Dermis blood vessel endothelial cell (primary cell): ENCODE data around the gene RAMACL. TPM values are rescaled to one million over a fixed set of nuclear protein-coding genes. Genes with fewer than 3 reads are reported as not detected.

Experiments used
- DNase-seq: peaks from one replicate; pipeline ENCODE4 v3.0.0; 2010
- total RNA-seq: library from RNA; depleted of rRNA; stranded (reverse); fragments of >200 nt; gene quantifications from 2 replicates; pipeline ENCODE4 v1.2.3, GENCODE V29; 2014

RAMACL gene
- total RNA-seq, 1 donor from 2014 or later, result 6.6 TPM

DNA sequence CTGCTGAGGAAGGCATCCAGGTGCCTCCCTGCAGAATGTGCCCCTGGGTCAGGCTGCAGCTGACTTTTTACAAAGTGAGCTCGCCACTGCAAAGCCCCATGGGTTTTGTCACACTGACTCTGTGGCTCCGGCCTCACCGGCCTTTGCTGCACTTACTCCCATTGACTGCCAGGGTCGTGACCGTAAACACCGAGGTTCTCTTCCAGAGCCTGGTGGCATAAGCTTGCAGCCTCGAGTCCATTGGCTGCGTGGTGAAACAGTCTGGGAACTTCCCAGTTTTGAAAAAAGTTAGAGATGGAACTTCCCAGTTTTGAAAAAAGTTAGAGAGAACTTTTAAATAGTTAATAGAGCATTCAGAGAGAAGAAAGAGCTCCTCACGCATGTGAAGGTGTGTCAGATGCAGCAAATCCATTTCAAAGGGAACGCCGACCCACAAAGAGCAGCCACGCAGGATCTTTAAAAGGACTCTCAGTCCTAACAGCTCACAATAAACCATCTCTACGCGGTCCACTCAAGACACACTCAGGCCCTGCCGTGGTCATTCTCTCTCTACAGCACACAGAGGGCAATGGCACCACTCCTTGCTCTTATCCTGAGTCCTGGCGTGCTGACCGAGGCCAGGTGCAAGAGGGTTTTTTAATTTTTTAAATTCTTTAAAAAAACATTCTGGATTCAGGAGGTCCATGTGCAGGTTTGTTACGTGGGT, 12.8 kb downstream of the RAMACL start:
- no peak for DNase-seq

DNA sequence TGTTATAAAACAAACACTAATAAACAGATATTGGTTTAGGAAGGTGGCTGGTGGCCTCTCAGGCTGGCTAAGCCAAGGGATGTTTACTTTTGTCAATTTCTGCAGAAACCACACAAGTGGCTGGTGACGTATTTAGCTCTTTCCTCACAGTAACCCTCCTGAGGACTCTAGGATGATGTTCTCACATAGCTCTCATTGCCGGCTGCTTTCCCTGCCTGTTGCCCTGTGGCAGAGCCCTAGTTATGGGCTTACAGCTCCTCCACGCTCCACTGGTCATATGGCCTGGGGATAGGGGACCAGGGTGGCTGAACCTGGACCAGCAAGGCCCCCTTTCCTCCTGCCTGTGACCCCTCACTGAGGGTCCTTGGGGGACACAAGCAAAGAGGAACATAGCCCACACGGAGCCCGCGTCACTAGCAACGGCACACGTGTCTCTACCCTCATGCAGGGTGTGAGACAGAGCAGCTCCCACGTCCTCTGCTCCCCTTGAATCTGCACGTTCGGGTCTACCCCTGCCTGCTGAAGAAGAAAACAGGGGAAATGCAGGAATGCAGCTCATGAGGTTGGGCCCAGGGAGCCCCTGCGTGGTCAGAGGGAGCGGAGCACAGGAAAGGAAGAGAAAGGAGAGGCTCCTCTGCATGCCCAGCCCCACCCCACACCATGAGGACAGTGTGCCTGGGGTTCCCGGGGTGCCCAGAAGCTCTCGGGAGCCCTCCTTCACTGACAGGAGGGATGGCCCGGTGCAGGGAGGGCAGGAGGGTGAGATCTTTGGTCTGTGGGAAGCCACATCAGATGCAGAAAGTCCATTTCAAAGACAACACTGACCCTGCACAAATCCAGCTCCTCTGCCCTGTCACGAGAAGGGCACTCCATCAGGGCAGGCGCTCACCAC, 13.9 kb downstream of the RAMACL start:
- DNase-seq, result no peak

DNA sequence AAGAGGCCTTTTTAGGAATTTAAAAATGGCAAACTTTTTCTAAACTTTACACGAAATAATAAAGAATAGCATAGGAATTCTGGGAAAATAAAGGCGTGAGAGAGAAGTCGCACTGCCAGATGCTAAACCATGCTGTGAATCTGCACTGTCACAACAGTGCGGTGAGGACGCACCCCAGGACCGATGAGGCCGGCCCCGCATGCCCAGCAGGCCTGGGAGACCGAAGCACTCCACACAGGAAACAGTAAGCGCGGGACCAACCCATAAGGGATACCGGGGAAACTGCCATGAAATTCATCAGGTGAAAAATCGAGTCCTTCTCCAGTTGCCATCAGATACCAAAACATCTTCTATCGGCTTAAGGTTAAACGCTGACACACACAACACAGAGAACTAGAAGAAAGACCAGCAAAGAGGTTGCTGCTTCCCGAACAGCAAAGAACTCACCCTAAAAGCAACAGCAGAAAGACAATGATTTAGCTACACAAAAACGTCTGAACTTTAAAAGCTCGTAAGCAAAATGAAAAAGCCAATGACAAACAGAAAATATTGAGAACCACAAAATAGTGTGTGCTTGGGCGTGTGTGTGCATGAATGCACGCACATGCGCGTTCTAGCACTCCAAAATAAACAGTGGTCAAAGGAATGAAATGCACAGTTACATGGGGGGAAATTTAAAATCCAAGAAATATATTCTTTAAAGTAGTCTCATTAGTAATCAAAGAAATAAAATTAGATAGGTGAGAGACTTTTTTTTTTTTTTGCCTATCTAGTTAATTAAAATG, 15.4 kb downstream of the RAMACL start:
- no peak for DNase-seq

DNA sequence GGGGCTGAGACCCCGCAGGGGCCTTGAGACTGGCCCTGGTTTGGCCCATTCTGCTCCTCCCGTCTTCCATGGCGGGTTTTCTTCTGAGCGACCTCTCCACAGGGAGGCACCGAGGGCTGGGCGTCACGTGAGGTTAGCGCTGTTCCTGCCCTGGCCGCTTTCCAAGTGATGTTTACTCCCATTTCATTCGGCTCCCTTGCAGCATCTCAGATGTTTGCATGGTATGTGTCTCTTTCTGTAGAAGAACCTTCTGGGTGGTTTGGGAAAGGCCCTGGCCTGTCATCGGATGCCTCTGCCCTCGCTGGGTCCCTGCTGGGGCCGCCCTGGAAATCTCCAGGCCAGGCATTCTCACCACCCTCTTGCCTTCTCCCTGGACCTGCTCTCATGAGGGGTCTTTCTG, 17.3 kb downstream of the RAMACL start:
- DNase-seq, result no peak

DNA sequence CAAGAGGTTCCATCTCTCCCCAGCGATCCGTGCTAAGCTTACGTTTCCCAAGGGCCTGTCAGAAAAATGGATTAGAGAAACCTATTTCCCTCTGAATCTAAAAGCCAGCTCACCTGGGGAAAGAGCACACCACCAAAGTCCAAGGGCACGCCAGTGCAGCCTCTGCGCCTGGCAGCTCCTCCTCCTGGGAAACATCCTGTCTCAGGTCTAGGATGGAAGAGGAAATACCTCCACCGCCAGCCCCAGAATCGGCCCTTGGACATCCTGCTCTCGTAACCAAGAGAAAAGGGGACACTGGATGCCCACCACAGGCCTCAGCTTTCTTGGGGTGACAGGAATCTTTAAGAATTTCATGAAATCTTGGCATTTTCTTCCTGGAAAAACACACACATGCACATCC, 18.7 kb downstream of the RAMACL start:
- peak; percentile 19 for DNase-seq

DNA sequence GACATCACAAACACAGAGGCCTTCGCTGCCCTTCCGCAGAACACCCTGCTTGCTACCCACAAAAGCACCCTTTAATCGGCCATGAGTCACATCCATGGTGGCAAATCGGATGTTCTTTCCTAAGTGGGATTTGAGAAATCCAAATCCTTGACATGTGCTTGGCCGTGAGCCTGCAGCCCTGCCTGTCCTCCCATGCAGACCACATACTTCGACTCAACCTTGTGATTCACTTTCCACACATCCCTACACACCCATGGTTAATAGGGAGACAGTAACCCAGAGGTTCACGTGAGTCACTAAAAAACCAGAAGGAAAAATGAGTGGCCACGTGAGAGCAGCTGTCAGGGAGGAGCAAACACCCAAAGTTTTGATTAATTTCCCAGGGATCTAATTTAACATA, 19.4 kb downstream of the RAMACL start:
- peak; percentile 64 for DNase-seq

DNA sequence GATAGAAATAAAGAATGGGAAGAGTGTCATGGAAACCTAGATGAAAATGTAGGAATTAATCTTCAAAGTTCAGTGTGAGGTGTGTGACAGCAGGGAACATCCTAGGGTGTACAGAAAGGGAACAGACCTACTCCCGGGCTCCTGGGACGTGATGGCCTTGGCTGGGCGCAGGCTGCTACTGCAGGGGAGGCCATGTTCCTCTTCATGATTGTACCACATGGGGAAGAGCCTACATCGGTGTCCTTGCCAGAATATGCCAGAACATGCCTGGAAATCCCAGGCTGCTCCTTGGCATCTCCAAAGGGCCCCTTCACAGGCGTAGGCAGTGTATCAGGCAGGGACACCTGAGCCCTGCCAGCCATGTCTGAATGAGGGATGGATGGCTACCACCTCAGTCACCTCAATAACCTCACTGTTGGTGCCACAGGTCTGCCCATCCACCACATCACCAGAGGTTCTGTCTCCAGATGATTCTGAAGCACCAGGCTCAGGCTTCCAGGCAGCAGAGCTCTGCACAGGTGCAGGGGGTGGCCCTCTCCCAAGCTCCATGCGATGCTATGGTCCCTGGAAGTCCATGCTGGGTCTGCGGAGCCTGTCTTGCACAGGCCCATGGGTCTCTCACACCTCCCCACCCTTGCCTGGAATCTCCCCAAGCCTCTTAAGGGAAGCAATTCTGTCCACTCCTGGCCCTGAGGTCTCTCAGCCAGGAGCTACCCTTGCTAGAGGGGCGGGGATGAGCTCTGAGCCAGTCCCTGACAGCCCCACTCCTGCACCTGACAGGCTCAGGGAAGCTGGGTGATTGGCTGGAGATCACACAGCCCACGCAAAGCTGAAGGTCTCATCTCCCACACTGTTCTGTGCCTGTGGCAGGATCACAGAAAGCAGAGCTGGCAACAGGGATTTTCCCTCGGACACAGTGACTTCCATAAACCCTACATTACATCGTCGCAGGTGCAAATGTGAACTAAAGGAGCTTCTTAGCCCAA, 20.2 kb downstream of the RAMACL start:
- DNase-seq, result no peak

DNA sequence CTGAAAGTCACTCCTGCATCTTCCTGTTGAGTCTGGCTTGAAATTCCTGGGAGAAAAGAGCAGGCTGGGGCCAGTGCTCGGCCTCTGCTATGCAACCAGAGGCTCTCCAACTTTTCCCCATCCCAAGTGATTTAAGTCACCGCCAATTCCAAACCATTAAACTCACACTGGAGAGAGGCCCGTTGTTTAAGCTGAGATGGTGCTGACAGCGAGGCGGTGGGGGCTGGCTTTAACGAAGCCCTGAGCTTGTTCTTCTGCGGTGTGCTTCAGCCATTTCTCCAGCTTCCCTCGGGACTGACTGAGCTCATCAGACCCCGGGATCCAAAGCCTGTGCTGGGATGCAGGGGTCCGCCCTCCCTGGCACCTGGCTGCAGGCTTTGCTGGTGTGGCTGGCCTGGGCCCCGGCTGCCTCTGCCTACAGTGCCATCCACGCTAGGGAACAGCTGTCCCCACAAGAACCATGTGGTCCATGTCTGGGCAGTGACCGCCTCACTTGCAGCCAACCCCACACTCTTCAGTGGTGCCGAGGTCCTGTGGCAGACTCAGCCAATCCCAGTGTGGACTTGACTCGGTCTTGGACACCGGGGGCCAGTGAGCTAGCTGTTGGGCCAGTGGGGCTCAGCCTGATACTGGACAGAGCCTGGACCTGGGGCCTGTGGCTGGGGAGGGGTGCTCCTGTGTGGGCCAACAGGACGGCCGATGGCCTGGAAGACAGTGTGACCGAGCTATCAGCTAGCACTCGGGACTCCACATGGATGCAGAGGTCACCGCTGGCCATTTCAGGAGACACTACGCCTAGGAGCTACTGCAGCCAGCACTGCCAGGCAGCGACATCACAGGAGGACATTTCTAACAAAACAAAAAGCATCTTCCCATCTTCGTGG, 21.2 kb downstream of the RAMACL start:
- DNase-seq, result no peak

DNA sequence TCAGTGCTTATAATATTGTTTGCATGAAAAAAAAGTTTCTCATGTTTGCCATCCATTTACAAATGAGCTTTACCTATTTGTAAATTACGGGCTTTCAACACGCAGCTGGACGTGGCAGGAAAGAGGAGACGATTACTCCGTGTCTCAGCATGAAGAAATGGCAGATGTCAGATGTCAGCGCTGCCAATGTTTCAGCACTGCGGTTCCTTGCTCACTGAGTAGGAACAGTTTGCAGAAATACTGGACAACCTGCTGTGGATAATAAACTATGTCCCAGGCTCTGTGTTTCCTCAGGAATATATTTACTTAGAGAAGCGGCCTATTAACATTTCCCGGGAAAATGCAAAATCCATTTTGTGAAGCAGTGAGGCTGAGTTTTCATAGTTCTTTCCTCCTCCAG, 22.7 kb downstream of the RAMACL start:
- DNase-seq, result no peak

DNA sequence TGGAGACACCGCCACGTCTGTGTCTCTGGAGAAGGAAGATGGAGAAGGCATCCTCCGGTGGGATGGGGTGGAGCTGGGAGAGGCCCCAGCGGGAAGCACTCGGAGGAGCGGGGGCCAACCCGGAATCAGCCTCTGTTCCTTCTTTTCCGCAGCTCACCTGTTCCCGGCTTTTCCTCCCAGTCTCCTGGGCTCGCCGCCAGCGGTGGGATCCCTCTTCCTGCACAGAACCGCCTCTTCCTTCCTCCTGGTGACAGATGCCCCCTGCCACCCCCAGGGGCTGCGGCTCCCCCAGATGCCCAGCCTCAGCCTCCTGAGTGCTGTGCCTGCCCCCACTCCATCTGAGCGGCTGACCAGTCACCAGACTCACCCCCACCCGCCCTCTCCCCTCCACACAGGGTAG, 23.3 kb downstream of the RAMACL start:
- DNase-seq, result peak; percentile 45

DNA sequence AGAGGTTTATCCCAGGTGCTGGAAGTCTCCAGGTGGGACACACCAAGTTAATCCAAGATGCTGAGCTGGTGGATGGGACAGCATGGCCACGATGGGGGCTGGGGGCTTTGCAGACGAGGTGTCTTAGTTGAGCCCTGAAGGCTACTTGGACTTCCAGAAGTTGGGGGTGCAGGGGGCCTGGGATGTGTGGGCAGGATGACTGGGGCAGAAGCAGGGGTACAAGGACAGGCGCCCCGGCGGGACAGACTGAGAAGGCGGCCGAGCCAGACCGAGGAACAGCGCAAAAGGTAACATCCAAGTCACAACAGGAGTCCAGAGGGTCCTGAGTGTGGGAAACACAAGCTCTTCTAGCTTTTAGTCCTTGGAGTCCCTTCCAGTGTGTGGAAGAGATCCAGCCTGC, 23.8 kb downstream of the RAMACL start:
- DNase-seq, result no peak

DNA sequence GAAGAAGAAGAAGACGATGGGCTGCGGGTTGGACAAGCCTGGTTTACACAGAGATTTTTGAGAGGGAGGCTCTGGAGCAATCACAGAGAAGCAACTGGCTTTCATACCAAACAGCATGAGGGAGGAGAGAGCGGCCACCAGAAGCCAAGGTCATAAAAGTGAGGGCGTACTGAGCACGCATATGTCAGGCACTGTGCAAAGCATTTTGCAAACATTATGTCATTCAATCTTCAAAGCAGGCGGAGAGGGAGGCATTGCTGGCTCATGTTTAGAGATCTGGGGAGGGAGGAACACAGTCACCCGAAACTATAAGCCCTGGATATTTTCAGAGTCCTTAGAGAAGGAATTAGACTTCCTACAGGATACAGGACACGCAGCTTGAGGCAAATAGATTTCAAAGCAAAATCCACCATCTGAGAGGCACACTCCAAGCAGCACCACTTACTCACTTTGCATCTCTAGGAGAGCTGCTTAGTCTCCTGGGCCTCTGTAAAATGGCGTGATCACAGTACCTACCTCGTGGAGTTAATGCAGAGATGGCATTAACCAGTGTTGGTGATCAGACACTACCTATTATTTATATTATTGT, 24.6 kb downstream of the RAMACL start:
- DNase-seq, result no peak

DNA sequence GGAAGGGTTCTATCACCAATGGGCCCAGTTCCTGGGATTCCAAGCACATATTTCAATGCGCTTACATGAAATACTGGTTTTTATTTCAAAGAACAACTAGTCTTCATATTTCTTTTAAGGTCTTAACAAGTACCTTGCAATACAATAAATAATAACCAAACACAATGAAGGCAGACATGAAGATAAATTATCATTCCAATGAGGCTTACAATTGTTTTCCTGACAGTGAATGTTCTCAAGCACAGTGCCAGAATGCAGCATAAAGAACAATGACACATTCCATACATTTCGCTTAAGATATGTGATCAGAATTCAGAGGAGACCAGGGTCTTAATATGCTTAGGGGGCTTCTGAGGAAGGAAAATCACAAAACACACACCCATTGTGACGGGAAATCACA, 26.3 kb downstream of the RAMACL start:
- DNase-seq, result no peak

DNA sequence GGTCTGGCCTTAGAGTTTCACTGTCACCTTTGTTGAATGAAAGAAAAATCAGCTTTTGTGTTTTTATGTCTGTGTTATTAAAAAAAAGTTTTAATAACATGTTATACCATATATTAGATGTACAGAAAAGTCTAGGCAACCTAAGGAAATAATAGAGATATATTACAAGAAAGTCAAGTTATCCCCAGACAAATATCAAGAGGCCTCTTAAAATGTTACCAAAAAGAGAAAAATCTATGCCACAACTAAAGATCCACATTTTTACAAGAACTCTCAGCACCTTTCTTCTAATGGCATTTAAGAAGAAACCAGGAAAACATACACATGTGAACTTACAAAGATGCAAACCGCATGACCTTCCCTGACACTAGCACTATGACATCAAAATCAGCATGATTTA, 26.8 kb downstream of the RAMACL start:
- DNase-seq, result no peak

DNA sequence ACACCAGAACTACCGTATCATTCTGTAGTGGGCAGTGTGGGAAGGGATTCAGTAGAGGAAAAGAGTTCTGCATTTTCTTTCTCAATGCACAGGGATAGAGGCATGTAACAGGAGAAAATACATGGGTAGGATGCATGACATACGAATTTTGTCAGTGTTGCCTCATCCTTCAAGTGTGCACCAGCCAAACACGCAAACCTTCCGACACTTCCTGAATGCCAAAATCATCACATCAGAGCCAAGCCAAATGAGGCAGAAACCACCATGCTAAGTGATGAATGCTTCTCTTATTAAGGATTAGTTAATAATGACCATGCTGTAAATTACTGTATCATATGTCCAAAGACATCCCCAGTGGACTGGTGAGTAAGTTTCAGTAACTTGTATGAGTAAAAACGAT, 27.3 kb downstream of the RAMACL start:
- no peak for DNase-seq

DNA sequence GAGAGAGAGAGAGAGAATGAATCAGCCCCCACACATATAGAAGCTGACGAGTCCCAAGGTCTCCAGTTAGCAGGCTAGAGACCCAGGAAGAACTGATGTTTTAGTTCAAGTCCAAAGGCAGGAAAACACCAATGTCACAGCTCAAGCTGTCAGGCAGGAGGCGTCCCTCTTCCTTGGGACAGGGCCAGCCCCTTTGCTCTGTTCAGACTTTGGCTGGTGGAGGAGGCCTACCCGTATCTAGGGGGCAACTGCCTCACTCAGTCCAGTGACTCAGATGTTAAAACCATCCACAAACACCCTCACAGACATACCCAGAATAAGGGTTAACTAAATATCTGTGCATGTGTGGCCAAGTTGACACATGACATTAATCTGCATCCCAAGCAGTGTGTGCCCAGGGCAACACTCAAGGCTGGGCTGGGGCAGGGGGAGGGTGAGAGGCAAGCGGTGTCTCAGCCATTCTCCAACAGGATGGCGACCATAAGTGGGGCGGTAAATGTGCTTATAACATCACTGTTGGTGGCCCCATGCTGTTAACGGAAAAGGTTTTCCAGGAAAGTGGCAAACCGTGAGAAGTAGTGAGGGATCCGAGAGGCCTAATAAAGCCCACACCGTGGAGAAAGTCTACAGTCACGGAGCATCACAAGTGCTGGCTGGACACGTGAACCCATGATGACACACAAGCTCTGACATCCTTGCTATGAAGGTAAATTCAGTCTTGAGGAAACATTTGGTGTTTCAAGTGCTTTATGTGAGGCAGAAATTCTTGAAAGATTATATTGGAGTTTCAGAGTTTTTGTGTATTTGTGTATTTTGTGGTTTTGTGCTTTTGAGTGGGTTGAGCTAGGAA, 28.1 kb downstream of the RAMACL start:
- DNase-seq, result peak; percentile 31

DNA sequence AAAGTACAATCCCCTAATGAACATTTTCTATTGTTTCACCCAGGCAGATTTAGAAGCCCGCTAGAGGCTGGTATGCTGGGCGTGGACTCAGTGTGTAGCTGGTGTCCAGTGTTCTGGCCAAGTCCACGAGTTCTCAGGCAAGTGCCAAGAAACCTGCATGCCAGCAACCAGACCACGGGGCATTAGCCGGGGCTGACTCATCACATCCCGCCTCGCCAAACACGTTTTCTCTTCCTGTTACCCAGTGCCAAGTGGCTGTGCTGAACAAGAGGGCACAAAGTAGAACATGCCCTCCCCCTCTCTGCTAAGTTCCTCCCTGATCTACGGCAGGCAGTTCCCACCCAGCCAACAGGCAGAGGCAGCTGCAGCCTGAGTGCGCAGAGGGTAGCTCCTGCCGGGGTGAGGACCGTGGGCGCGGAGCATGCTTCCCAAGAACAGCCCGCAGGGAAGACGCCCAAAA, 29.6 kb downstream of the RAMACL start:
- DNase-seq, result peak; percentile 99

DNA sequence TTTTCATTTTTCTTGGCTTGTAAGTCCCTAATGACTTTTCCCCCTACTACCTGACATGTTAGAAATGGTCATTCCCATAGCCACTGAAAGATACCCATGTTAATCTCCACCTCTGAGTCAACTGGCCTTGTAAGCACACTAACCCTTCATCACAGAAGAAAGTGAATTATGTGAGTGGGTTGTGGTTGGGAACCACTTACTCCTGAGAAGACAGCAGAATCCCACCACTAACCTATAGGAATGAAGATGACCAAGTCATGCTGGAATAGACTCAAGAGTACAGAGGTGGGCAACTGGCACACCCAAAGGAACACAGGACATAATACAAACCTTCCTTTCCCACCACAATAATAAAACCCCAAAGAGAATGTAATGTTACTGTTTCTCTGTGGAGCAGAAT, 30.1 kb downstream of the RAMACL start:
- no peak for DNase-seq

DNA sequence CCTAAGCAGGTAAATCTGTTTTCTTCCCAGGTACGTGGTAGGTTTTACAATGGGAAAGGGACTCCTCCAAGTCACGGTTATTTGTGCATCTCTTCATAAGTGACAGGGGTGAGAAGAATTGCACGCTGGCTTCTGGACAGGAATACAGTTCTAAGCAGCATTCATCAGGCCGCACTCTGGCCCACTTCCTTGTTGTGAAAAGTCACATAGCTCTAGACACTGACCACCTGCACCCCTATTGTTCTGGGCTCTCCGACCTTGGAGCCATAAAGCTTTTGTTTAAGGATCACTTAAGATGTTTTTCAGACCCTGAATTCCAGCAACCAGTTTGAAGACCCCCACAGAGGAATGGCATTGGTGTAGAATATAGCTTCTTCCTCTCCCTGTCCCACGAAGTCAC, 31.4 kb downstream of the RAMACL start:
- DNase-seq, result peak; percentile 59

DNA sequence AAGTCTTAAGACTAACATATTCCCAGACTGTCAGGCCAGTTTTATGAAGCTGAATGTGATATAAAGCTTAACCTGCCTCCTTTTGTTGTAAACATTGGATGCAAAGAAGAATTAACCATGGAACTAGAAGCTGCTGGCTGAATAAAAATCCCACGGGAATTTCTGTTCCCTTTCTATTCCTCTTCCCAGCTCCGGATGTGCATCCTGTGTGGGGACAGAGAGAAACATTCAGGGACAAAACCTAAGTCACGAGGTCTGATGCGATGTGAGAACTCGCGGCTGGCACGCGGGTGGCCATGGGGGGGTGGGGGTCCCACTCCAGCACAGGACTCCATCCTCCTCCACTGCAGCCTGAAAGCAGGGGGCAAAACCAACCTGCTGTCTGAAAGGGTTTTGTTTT, 32.2 kb downstream of the RAMACL start:
- peak; percentile 59 for DNase-seq
